Kidney (tissue), 14 donors: Measurements from ENCODE around the gene ETS1. TPM values are rescaled to one million over a fixed set of nuclear protein-coding genes. Genes with fewer than 3 reads are reported as not detected.
A peak's percentile ranks its signal among the peaks of the same experiment; 100 is the strongest.

ENCODE experiments used
- DNase-seq, 5 donors: peaks; one replicate each; pipeline ENCODE4 v3.0.0-alpha.2; 2013 to 2020
- FAIRE-seq: peaks from 2 replicates; lab custom pipeline; 2012; peaks lifted over from hg19 to GRCh38; lab: Jason Lieb, UNC
- H3K27ac ChIP-seq, 2 donors: one replicate each; pipeline ENCODE4 v1.7.0; 2013; ENCODE audit warnings: low read depth in 2 of 2, low read length in 2 of 2, inconsistent platforms in 1 of 2
- H3K27me3 ChIP-seq: one replicate; pipeline ENCODE4 v1.7.1; 2013; ENCODE audit warnings: low read length, inconsistent platforms; ENCODE audit not compliant: control insufficient read depth, insufficient read depth
- H3K36me3 ChIP-seq, 3 donors: one replicate each; pipeline versions ENCODE4 v1.7.0 to v1.7.1; 2013; ENCODE audit warnings: low read length in 3 of 3, control low read depth in 1 of 3, inconsistent platforms in 1 of 3; ENCODE audit not compliant: insufficient read depth in 3 of 3, control insufficient read depth in 2 of 3
- H3K4me1 ChIP-seq, 3 donors: one replicate each; pipeline versions ENCODE4 v1.7.0 to v1.7.1; 2013; ENCODE audit warnings: low read length in 3 of 3, inconsistent platforms in 1 of 3, low read depth in 1 of 3; ENCODE audit not compliant: control insufficient read depth in 2 of 3, insufficient read depth in 2 of 3
- H3K4me3 ChIP-seq, 3 donors: one replicate each; pipeline versions ENCODE4 v1.7.0 to v1.8.1; 2013; ENCODE audit warnings: low read length in 3 of 3, control low read depth in 1 of 3, inconsistent platforms in 1 of 3
- H3K9ac ChIP-seq, 3 donors: one replicate each; pipeline versions ENCODE4 v1.7.0 to v1.7.1; 2013; ENCODE audit warnings: low read length in 3 of 3, control low read depth in 1 of 3, inconsistent platforms in 1 of 3
- H3K9me3 ChIP-seq, 3 donors: one replicate each; pipeline versions ENCODE4 v1.7.0 to v1.7.1; 2013; ENCODE audit warnings: low read length in 3 of 3, control low read depth in 1 of 3, inconsistent platforms in 1 of 3; ENCODE audit not compliant: control insufficient read depth in 2 of 3, insufficient read depth in 1 of 3
- intact Hi-C: fragments of 100-400 bp; cut with DNase I; formaldehyde crosslinking; loops from one replicate; pipeline ENCODE4 v1.11.1; 2022
- polyA plus RNA-seq: library from polyadenylated mRNA; stranded (reverse); fragments of 350-450 nt; fragmentation: Illumina TruSeq; extraction: RNeasy Lipid Tissue Mini Kit (QIAGEN cat#74804); gene quantifications from one replicate; pipeline ENCODE4 v1.2.3, GENCODE V29; 2014; ENCODE audit warnings: low read depth, low replicate concordance; ENCODE audit not compliant: insufficient read depth
- total RNA-seq: library from RNA; stranded (reverse); fragmentation: NEBNext Ultra II Directional; extraction: Animal tissue kit (Norgen Biotek cat#: 25700); gene quantifications from one replicate; pipeline ENCODE4 v1.2.1, GENCODE V29; 2021
- TF ChIP-seq, protein P1 (sequence below): IDR thresholded peaks from 3 replicates; pipeline ENCODE4 v1.5.1; 2012; ENCODE audit warnings: mild to moderate bottlenecking, moderate library complexity, borderline replicate concordance; ENCODE audit not compliant: insufficient read depth; ENCODE audit errors: extremely low read depth
- donor health status: control.
- donor health status: control.
- donor health status: control.
- donor health status: control.
- donor health status: control.
- donor health status: DM: yes; HTN: yes; CAD: no.
- donor health status: Normal renal cell carcinoma (clear cell type).

Gene ETS1
- total and polyA plus RNA-seq, 2 donors from 2014 or later, result 23.5 to 124 TPM

DNA sequence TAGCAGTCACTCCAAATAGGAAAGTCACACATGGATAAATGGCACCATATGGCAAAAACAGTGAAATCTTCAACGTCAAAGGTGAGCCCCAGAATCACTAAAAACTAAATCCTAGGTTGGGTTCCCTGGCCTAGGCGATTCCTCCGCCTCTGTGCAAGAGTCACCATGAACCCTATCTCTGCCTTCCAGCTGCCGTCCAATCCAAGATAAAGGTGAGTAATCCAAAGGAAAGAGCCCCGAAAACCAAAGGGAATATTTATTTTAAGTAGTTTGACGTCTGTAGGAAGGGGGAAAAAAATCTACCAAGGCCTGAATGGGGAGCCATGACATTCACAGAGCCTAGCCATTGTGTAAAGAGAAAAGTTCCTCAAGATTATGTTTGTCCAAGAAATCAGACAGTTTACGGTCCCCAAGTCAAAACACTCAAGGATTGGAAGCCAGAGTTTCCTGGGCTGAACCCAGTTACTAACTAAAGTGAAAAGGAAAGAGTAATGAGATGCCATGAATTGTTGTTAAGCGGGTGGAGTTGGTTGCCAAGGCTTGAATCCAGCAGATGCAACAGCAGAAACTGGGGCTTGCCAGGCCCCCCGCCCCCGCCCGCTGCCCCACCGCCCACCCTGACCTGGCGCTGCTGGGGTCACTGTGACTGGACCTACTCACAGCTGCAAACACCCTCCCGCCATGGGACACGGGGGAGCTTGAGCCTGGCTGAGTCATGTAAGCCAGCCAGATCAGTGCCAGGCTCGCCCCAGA is 39.7 kb upstream of the ETS1 start:
- no peaks in the 10 kb centered on the region for H3K9me3 ChIP-seq
- H3K9ac ChIP-seq, result no peak overlapping the region
- H3K27me3 ChIP-seq, result no peaks in the 10 kb centered on the region
- peaks cover 2 to 16% (median 10%) of the 10 kb centered on the region in 3 donors for H3K4me1 ChIP-seq
- H3K4me3 ChIP-seq, result no peak overlapping the region
- intact Hi-C loops, result loop anchor here (5.0 kb wide), 1 partner anchor 340 kb away; no protein-coding TSS in a partner anchor
- TF ChIP-seq, protein P1, sequence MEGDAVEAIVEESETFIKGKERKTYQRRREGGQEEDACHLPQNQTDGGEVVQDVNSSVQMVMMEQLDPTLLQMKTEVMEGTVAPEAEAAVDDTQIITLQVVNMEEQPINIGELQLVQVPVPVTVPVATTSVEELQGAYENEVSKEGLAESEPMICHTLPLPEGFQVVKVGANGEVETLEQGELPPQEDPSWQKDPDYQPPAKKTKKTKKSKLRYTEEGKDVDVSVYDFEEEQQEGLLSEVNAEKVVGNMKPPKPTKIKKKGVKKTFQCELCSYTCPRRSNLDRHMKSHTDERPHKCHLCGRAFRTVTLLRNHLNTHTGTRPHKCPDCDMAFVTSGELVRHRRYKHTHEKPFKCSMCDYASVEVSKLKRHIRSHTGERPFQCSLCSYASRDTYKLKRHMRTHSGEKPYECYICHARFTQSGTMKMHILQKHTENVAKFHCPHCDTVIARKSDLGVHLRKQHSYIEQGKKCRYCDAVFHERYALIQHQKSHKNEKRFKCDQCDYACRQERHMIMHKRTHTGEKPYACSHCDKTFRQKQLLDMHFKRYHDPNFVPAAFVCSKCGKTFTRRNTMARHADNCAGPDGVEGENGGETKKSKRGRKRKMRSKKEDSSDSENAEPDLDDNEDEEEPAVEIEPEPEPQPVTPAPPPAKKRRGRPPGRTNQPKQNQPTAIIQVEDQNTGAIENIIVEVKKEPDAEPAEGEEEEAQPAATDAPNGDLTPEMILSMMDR, result no peak
- no peak for FAIRE-seq
- peak in 1 of 5 donors; percentile 43 for DNase-seq
- H3K27ac ChIP-seq, result peak overlapping the region in 1 of 2 donors; percentile 29
- H3K36me3 ChIP-seq, result no peaks in the 10 kb centered on the region

DNA sequence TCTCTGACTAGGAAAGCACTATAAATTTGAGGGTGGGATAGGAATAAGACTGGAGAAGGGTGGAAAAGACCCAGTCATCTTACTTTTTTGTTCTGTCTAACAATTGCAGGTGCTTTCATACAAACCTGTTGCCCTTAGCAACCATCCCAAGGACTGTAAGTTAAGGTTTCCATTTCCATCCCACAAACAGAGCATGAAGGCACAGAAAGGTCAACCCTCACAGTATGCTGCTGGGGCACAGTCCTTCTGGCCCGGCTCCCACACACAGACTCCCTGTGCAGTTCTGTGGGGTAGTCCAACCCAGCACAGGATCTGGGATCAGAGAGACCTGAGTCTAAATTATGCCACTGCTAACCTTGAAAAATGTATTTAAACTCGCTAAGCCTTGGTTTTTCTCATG is 38.4 kb upstream of the ETS1 start:
- TF ChIP-seq, protein P1, result no peak
- FAIRE-seq (no peak), DNase-seq (peak in 2 of 5 donors; percentile 26 to 53)
- Histone ChIP-seq H3K9me3 (no peaks in the 10 kb centered on the region), H3K9ac (no peak overlapping the region), H3K36me3 (no peaks in the 10 kb centered on the region), H3K27me3 (no peaks in the 10 kb centered on the region), H3K4me1 (peaks cover 2 to 16% (median 8%) of the 10 kb centered on the region in 3 donors), H3K27ac (no peak overlapping the region), H3K4me3 (no peak overlapping the region)
- intact Hi-C loops, result loop anchor here (5.0 kb wide), 1 partner anchor 338 kb away; no protein-coding TSS in a partner anchor

DNA sequence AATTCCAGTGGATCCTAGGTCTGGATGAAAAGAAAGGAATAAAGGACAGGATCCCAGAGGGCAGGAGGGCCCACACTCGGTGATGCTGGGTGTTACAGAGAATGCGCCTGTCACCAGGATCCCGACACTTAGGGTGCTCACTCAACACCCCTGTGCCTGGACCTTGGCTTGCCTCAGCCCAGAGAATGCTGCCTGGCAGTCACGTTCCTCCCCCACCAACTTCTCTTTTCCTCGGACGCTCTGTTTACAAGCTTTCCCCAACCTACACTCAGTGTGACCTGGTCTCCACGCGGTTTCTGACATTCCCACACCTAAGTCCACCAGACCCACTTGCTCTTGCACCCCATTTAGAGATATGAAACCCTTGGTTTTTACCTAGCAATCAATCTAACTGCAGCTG is 38.0 kb upstream of the ETS1 start:
- Histone ChIP-seq H3K9ac (no peak overlapping the region), H3K36me3 (no peaks in the 10 kb centered on the region), H3K4me1 (peaks cover 2 to 16% (median 7%) of the 10 kb centered on the region in 3 donors), H3K9me3 (no peaks in the 10 kb centered on the region), H3K27me3 (no peaks in the 10 kb centered on the region), H3K27ac (no peak overlapping the region), H3K4me3 (no peak overlapping the region)
- no peak for FAIRE-seq
- intact Hi-C loops, result loop anchor here (5.0 kb wide), 1 partner anchor 338 kb away; no protein-coding TSS in a partner anchor
- TF ChIP-seq, protein P1, result no peak
- DNase-seq, result peak in 1 of 5 donors; percentile 30
